Skeletal muscle tissue (tissue), 4 donors: ENCODE data around the gene S100Z. TPM values are rescaled to one million over a fixed set of nuclear protein-coding genes. Genes with fewer than 3 reads are reported as not detected.
A peak's percentile ranks its signal among the peaks of the same experiment; 100 is the strongest.
"Not testable (repeated sequence)": the region's sequence is repeated elsewhere in the genome, so short reads cannot be mapped to it uniquely, and the experiment has no call there.

Experiments
- H3K27ac ChIP-seq: one replicate; pipeline ENCODE4 v1.7.0; 2013; ENCODE audit warnings: mild to moderate bottlenecking, low read depth, low read length, inconsistent platforms
- H3K27me3 ChIP-seq, 3 donors: one replicate each; pipeline ENCODE4 v1.7.0; 2013; ENCODE audit warnings: low read length in 3 of 3; ENCODE audit not compliant: control insufficient read depth in 3 of 3, insufficient read depth in 3 of 3
- H3K36me3 ChIP-seq, 3 donors: one replicate each; pipeline ENCODE4 v1.7.0; 2013; ENCODE audit warnings: low read length in 3 of 3; ENCODE audit not compliant: control insufficient read depth in 3 of 3, insufficient read depth in 3 of 3
- H3K4me1 ChIP-seq, 3 donors: one replicate each; pipeline ENCODE4 v1.7.0; 2013; ENCODE audit warnings: low read length in 3 of 3, mild to moderate bottlenecking in 3 of 3; ENCODE audit not compliant: control insufficient read depth in 3 of 3, insufficient read depth in 3 of 3
- H3K4me3 ChIP-seq, 3 donors: one replicate each; pipeline ENCODE4 v1.7.0; 2013; ENCODE audit warnings: low read length in 3 of 3
- H3K9ac ChIP-seq, 3 donors: one replicate each; pipeline ENCODE4 v1.7.0; 2013; ENCODE audit warnings: low read length in 3 of 3, mild to moderate bottlenecking in 3 of 3, moderate library complexity in 2 of 3, low read depth in 1 of 3
- H3K9me3 ChIP-seq, 3 donors: one replicate each; pipeline ENCODE4 v1.7.0; 2013; ENCODE audit warnings: low read length in 3 of 3; ENCODE audit not compliant: control insufficient read depth in 3 of 3
- total RNA-seq: library from RNA; depleted of rRNA; stranded (reverse); fragments of >200 nt; gene quantifications from one replicate; pipeline ENCODE4 v1.2.3, GENCODE V29; 2014
- donor health status: Osteomylitis.

S100Z gene
- total RNA-seq, 1 donor from 2014 or later = not detected

GRCh38 chr5:76942581-76942980 is 92.8 kb downstream of the S100Z start:
- Histone ChIP-seq H3K4me3 (no peak overlapping the region), H3K9me3 (no peaks in the 10 kb centered on the region), H3K27me3 (no peaks in the 10 kb centered on the region), H3K4me1 (no peaks in the 10 kb centered on the region), H3K9ac (no peak overlapping the region), H3K27ac (no peak overlapping the region), H3K36me3 (no peaks in the 10 kb centered on the region)

DNA sequence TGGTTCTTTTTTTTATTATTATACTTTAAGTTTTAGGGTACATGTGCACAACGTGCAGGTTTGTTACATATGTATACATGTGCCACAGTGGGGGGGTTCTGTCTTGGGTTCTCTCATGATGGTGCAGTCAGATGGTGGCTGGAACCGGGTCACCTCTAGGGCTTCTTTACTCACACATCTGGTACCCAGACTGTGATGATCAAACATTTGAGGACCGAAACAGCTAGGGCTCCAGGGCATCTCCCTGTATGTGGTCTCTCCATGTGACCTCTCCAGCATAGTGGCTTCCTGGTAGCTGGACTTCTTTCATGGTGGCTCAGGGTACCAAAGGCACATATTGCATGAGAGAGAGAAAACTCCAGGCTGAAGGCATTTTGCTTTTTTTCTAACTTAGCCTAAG is 93.2 kb downstream of the S100Z start:
- no peaks in the 10 kb centered on the region for H3K9me3 ChIP-seq
- H3K27me3 ChIP-seq = no peaks in the 10 kb centered on the region
- no peaks in the 10 kb centered on the region for H3K36me3 ChIP-seq
- no peak overlapping the region for H3K27ac ChIP-seq
- H3K9ac ChIP-seq = no peak overlapping the region
- H3K4me3 ChIP-seq = no peak overlapping the region
- no peaks in the 10 kb centered on the region for H3K4me1 ChIP-seq

DNA sequence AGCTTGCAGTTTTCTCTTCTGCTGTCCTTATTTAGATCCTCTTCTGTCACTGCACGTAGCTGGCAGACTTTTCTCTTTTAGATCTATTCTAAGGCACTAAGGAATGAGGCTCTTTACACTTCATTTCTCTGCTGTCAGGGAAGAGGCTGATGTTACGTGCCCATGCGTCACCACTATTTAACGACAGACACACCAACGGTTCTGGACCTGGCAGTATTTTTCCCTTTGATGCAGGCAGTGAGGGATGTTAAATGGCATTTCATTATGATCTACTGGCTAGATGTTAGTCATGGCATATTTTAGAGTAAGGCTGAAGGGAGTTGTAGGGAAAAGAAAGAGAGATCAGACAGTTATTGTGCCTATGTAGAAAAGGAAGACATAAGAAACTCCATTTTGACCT is 94.8 kb downstream of the S100Z start:
- no peak overlapping the region for H3K4me3 ChIP-seq
- no peaks in the 10 kb centered on the region for H3K36me3 ChIP-seq
- H3K27me3 ChIP-seq = no peaks in the 10 kb centered on the region
- H3K9me3 ChIP-seq = no peaks in the 10 kb centered on the region
- no peak overlapping the region for H3K27ac ChIP-seq
- H3K4me1 ChIP-seq = no peaks in the 10 kb centered on the region
- H3K9ac ChIP-seq = no peak overlapping the region

DNA sequence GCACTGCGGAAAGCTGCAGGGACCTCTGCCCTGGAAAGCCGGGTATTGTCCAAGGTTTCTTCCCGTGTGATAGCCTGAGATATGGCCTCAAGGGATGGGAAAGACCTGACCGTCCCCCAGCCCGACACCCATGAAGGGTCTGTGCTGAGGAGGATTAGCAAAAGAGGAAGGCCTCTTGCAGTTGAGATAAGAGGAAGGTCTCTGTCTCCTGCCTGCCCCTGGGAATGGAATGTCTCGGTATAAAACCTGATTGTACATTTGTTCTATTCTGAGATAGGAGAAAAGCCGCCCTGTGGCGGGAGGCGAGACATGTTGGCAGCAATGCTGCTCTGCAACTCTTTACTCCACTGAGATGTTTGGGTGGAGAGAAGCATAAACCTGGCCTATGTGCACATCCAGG is 95.4 kb downstream of the S100Z start:
- not testable (repeated sequence) for H3K9me3 ChIP-seq, H3K27ac ChIP-seq, H3K9ac ChIP-seq, H3K4me3 ChIP-seq, H3K4me1 ChIP-seq, H3K36me3 ChIP-seq, H3K27me3 ChIP-seq

DNA sequence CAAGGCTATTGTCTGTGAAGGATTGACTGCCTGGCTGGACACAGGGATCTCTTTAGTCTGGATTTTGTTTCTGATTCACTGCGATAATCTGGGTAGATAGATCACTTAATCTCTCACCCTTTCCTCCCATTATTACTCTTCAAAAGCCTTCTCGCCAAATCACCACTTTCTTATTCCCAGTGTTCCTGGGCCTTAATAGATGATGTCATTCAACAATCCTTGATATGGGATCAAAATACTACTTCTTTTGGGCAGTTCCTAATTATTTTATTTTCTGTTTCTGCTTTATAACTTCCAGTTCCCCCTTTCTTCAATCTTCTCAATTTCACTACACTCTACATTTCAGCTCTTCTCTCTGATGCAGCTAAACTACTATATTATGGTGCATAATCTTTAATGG is 96.3 kb downstream of the S100Z start:
- H3K27ac ChIP-seq = no peak overlapping the region
- no peaks in the 10 kb centered on the region for H3K9me3 ChIP-seq
- no peaks in the 10 kb centered on the region for H3K27me3 ChIP-seq
- H3K4me3 ChIP-seq = no peak overlapping the region
- no peaks in the 10 kb centered on the region for H3K4me1 ChIP-seq
- no peaks in the 10 kb centered on the region for H3K36me3 ChIP-seq
- H3K9ac ChIP-seq = no peak overlapping the region

- H3K4me3 ChIP-seq = no peak overlapping the region
- no peak overlapping the region for H3K9ac ChIP-seq
- no peak overlapping the region for H3K27ac ChIP-seq
- H3K4me1 ChIP-seq = no peaks in the 10 kb centered on the region
- H3K9me3 ChIP-seq = no peaks in the 10 kb centered on the region
- no peaks in the 10 kb centered on the region for H3K27me3 ChIP-seq
- no peaks in the 10 kb centered on the region for H3K36me3 ChIP-seq
Measured at GRCh38 chr5:76947082-76947503, 97.3 kb downstream of the S100Z start.

DNA sequence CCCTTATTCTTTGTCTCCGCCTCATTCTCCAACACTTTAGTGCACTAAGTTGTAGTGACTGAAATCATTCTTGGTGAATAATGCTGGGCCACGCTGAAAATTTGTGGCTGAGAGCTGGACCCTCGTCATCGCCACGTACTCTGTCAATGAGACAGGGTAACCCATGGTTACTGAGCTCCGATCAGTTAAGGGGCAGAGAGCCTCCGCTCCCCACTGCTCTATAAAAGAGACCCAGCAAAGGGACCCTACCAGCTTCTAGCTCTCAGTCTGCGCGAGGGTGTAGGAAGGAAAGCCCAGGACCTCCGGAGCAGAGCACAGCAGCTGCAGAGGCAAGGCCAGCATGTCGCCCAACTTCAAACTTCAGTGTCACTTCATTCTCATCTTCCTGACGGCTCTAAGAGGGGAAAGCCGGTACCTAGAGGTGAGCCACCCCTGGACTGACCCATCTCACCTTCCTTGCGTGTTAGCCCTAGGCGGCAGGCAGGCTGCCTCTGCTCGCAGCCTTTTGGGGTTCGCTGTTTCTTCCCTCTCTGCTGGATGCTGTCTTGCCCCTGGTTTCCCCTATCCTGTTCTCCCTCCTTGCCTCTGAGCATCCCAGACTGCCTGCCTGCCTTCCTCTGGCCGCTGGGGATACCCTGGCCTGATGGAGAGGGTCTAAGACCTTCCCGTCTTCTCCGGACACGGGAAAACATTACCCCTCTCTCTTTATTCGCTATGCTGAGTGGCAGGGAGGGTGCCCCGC is 103.2 kb downstream of the S100Z start, which contains the start of gene CRHBP:
CRHBP (plus strand) TSS at position 251 of the 742 bp plus-strand sequence; CDS start at position 341, 90 bp downstream.
- no peak within 1 kb of the TSS for H3K27ac ChIP-seq
- H3K9ac ChIP-seq = no peak within 1 kb of the TSS

GRCh38 chr5:76953551-76954382 is 104.0 kb downstream of the S100Z start:
- H3K4me1 ChIP-seq = peaks cover 0 to 4% (median 2%) of the 10 kb centered on the region in 3 donors
- H3K27me3 ChIP-seq = peaks cover 17 to 26% (median 19%) of the 10 kb centered on the region in 3 donors
- peak overlapping the region; percentile 35 to 52 (median 43) for H3K4me3 ChIP-seq
- no peak overlapping the region for H3K9ac ChIP-seq
- no peaks in the 10 kb centered on the region for H3K36me3 ChIP-seq
- H3K9me3 ChIP-seq = no peaks in the 10 kb centered on the region
- no peak overlapping the region for H3K27ac ChIP-seq

More for the DNA sequence above, 103.2 kb downstream of the S100Z start, which contains the start of gene CRHBP:
- peak within 1 kb of the TSS; percentile 35 to 52 (median 43) for H3K4me3 ChIP-seq
- no peaks in the 10 kb centered on the region for H3K36me3 ChIP-seq
- peaks cover 17 to 26% (median 19%) of the 10 kb centered on the region in 3 donors for H3K27me3 ChIP-seq
- no peaks in the 10 kb centered on the region for H3K9me3 ChIP-seq
- peaks cover 0 to 4% (median 2%) of the 10 kb centered on the region in 3 donors for H3K4me1 ChIP-seq

- no peak overlapping the region for H3K27ac ChIP-seq
- no peak overlapping the region for H3K9ac ChIP-seq
- H3K36me3 ChIP-seq = no peaks in the 10 kb centered on the region
- peak overlapping the region; percentile 35 to 52 (median 43) for H3K4me3 ChIP-seq
- peaks cover 0 to 4% (median 2%) of the 10 kb centered on the region in 3 donors for H3K4me1 ChIP-seq
- H3K9me3 ChIP-seq = no peaks in the 10 kb centered on the region
- H3K27me3 ChIP-seq = peaks cover 17 to 26% (median 19%) of the 10 kb centered on the region in 3 donors
Measured at GRCh38 chr5:76954383-76954763, 104.6 kb downstream of the S100Z start.

DNA sequence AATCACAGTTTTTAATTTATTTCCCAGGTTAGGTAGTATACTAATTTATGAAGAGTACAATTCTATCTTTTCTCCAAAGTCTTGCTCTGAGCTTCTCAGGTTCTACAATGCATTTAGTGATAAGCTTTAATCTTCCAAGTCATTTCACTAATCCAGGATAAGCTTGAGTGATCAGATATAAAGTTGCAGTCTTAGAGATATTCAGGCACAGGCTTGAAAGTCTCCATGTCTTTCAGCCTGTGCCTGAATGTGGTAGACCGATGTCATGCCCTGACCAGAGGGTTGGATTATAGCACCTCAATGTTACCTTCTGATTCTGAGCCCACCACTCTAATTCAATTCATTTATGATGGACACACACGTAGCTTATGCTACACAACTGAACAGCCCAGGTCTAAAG is 106.2 kb downstream of the S100Z start:
- H3K9ac ChIP-seq = no peak overlapping the region
- no peaks in the 10 kb centered on the region for H3K9me3 ChIP-seq
- no peak overlapping the region for H3K27ac ChIP-seq

More for the DNA sequence above, 106.2 kb downstream of the S100Z start:
- Histone ChIP-seq H3K36me3 (no peaks in the 10 kb centered on the region), H3K4me3 (no peak overlapping the region), H3K4me1 (peaks cover 0 to 4% (median 2%) of the 10 kb centered on the region in 3 donors), H3K27me3 (peaks cover 17 to 26% (median 19%) of the 10 kb centered on the region in 3 donors)
